MCF 10A (cell line): Measurements from ENCODE around the gene LRMDA. TPM values are rescaled to one million over a fixed set of nuclear protein-coding genes. Genes with fewer than 3 reads are reported as not detected.

Experiments used
- BruUV-seq: library from RNA; stranded (reverse); fragments of 400-500 nt; replicated peaks from 2 replicates; lab custom pipeline; 2021; lab: Mats Ljungman, UMichigan
- CTCF ChIA-PET: fragments of 300-600 bp; sonication (Branson Sonifier 250); formaldehyde crosslinking; extraction: SDS; loops from one replicate; lab custom pipeline; 2021; ENCODE audit warnings: antibody characterized with exemption, inconsistent platforms; lab: Yijun Ruan, JAX
- POLR2A ChIA-PET: fragments of 300-600, 350-650 bp; sonication (Branson Sonifier 250); formaldehyde crosslinking; extraction: SDS; loops from one replicate; lab custom pipeline; 2020; ENCODE audit warnings: antibody characterized with exemption, inconsistent platforms; lab: Yijun Ruan, JAX
- DNase-seq: peaks from one replicate; pipeline ENCODE4 v3.0.0-alpha.2; 2018; ENCODE audit not compliant: unreplicated experiment
- H3K27ac Mint-ChIP-seq: one replicate; pipeline ENCODE4 v1.8.0; 2022; ENCODE audit warnings: mild to moderate bottlenecking, low read depth, mixed read lengths; ENCODE audit not compliant: unreplicated experiment
- H3K27me3 Mint-ChIP-seq: one replicate; pipeline ENCODE4 v1.8.0; 2022; ENCODE audit warnings: mixed read lengths; ENCODE audit not compliant: insufficient read depth, unreplicated experiment
- H3K36me3 Mint-ChIP-seq: one replicate; pipeline ENCODE4 v1.8.0; 2022; ENCODE audit warnings: mild to moderate bottlenecking, moderate library complexity, mixed read lengths; ENCODE audit not compliant: insufficient read depth, unreplicated experiment
- H3K4me1 Mint-ChIP-seq: one replicate; pipeline ENCODE4 v1.8.0; 2022; ENCODE audit warnings: mixed read lengths; ENCODE audit not compliant: insufficient read depth, unreplicated experiment
- H3K4me3 Mint-ChIP-seq: one replicate; pipeline ENCODE4 v1.8.0; 2022; ENCODE audit warnings: mild to moderate bottlenecking, moderate library complexity, mixed read lengths; ENCODE audit not compliant: unreplicated experiment
- H3K9me3 Mint-ChIP-seq: one replicate; pipeline ENCODE4 v1.8.0; 2022; ENCODE audit warnings: mixed read lengths; ENCODE audit not compliant: unreplicated experiment
- CTCF ChIP-seq: fragments of 200-600 bp; IDR thresholded peaks from one replicate; pipeline ENCODE4 v1.8.0; 2022; ENCODE audit warnings: antibody characterized with exemption, mild to moderate bottlenecking; ENCODE audit not compliant: unreplicated experiment
- intact Hi-C: fragments of 100-400 bp; cut with micrococcal nuclease; formaldehyde crosslinking; loops from 2 replicates; pipeline ENCODE4 v1.14.1; 2022
- total RNA-seq: library from RNA; stranded (reverse); gene quantifications from 2 replicates; pipeline ENCODE4 v1.2.3, GENCODE V29; 2022

The LRMDA gene
- total RNA-seq, 1 experiment from 2014 or later: not detected

- ChIA-PET CTCF (no interaction called here), POLR2A (interaction anchor here (0.7 kb wide), 1 partner anchor 312 kb away, joined by 3 read pairs; no protein-coding TSS in a partner anchor)
- H3K27me3 Mint-ChIP-seq: no peaks in the 10 kb centered on the region
- no TSS peak for BruUV-seq
- no peaks in the 10 kb centered on the region for H3K4me1 Mint-ChIP-seq
- H3K4me3 Mint-ChIP-seq: no peak overlapping the region
- DNase-seq: no peak
- TF ChIP-seq CTCF: no peak
- intact Hi-C loops: no loop called here
- peaks cover 2% of the 10 kb centered on the region for H3K9me3 Mint-ChIP-seq
- H3K36me3 Mint-ChIP-seq: no peaks in the 10 kb centered on the region
- H3K27ac Mint-ChIP-seq: no peak overlapping the region
Measured at GRCh38 chr10:76265441-76266113, 834.2 kb downstream of the LRMDA start.

GRCh38 chr10:76268530-76268929 is 837.1 kb downstream of the LRMDA start:
- Mint-ChIP-seq H3K4me3 (no peak overlapping the region), H3K27ac (no peak overlapping the region), H3K9me3 (no peaks in the 10 kb centered on the region), H3K27me3 (no peaks in the 10 kb centered on the region), H3K36me3 (no peaks in the 10 kb centered on the region), H3K4me1 (no peaks in the 10 kb centered on the region)
- CTCF ChIA-PET: no interaction called here
- POLR2A ChIA-PET: interaction anchor here (0.6 kb wide), 1 partner anchor 13 kb away, joined by 3 read pairs; no protein-coding TSS in a partner anchor
- DNase-seq: no peak
- intact Hi-C loops: no loop called here
- BruUV-seq: no TSS peak
- TF ChIP-seq CTCF: no peak

GRCh38 chr10:76268954-76269353 is 837.5 kb downstream of the LRMDA start:
- no peak for TF ChIP-seq CTCF
- Mint-ChIP-seq H3K36me3 (no peaks in the 10 kb centered on the region), H3K9me3 (no peaks in the 10 kb centered on the region), H3K4me3 (no peak overlapping the region), H3K4me1 (no peaks in the 10 kb centered on the region), H3K27ac (no peak overlapping the region), H3K27me3 (no peaks in the 10 kb centered on the region)
- intact Hi-C loops: no loop called here
- ChIA-PET CTCF (no interaction called here), POLR2A (interaction anchor here (0.6 kb wide), 1 partner anchor 13 kb away, joined by 3 read pairs; no protein-coding TSS in a partner anchor)
- no peak for DNase-seq
- no TSS peak for BruUV-seq

- H3K4me1 Mint-ChIP-seq: no peaks in the 10 kb centered on the region
- no peak overlapping the region for H3K4me3 Mint-ChIP-seq
- no peaks in the 10 kb centered on the region for H3K27me3 Mint-ChIP-seq
- DNase-seq: no peak
- no TSS peak for BruUV-seq
- intact Hi-C loops: no loop called here
- no peak overlapping the region for H3K27ac Mint-ChIP-seq
- peaks cover 2% of the 10 kb centered on the region for H3K9me3 Mint-ChIP-seq
- ChIA-PET POLR2A (no interaction called here), CTCF (interaction anchor here (0.6 to 0.7 kb wide), 4 partner anchors 33 to 591 kb away, joined by 3 to 5 read pairs (median 4); no protein-coding TSS in a partner anchor)
- no peaks in the 10 kb centered on the region for H3K36me3 Mint-ChIP-seq
- TF ChIP-seq CTCF: no peak
Measured at GRCh38 chr10:76270464-76270863, 839.0 kb downstream of the LRMDA start.
